Neural crest cell (in vitro differentiated cells): ENCODE measurements around the gene NUAK2. TPM values are rescaled to one million over a fixed set of nuclear protein-coding genes. Genes with fewer than 3 reads are reported as not detected.

Experiments
- DNase-seq: peaks from one replicate; pipeline ENCODE4 v3.0.0; 2021; ENCODE audit warnings: low read depth, mixed read lengths, low spot score
- H3K27ac Mint-ChIP-seq: one replicate; pipeline ENCODE4 v1.8.0; 2021; ENCODE audit warnings: mild to moderate bottlenecking, mixed read lengths; ENCODE audit not compliant: unreplicated experiment
- H3K27me3 Mint-ChIP-seq: 2 replicates; pipeline ENCODE4 v1.8.0; 2021; ENCODE audit warnings: low read depth, mild to moderate bottlenecking, mixed read lengths
- H3K36me3 Mint-ChIP-seq: 2 replicates; pipeline ENCODE4 v1.8.0; 2021; ENCODE audit warnings: low read depth, mild to moderate bottlenecking, mixed read lengths
- H3K4me1 Mint-ChIP-seq: 2 replicates; pipeline ENCODE4 v1.8.0; 2021; ENCODE audit warnings: mixed read lengths
- H3K4me3 Mint-ChIP-seq: one replicate; pipeline ENCODE4 v1.8.0; 2021; ENCODE audit warnings: mild to moderate bottlenecking, mixed read lengths
- H3K9me3 Mint-ChIP-seq: 2 replicates; pipeline ENCODE4 v1.8.0; 2021; ENCODE audit warnings: mixed read lengths
- CTCF ChIP-seq: fragments of 200-600 bp; sonication (generic); conservative IDR thresholded peaks from 2 replicates; pipeline ENCODE4 v1.5.0; 2021; ENCODE audit warnings: antibody characterized with exemption, mild to moderate bottlenecking
- total RNA-seq: library from RNA; stranded (reverse); gene quantifications from 2 replicates; pipeline ENCODE4 v1.2.1, GENCODE V29; 2021

Gene NUAK2
- total RNA-seq, 1 donor from 2014 or later: 15.4 TPM

DNA sequence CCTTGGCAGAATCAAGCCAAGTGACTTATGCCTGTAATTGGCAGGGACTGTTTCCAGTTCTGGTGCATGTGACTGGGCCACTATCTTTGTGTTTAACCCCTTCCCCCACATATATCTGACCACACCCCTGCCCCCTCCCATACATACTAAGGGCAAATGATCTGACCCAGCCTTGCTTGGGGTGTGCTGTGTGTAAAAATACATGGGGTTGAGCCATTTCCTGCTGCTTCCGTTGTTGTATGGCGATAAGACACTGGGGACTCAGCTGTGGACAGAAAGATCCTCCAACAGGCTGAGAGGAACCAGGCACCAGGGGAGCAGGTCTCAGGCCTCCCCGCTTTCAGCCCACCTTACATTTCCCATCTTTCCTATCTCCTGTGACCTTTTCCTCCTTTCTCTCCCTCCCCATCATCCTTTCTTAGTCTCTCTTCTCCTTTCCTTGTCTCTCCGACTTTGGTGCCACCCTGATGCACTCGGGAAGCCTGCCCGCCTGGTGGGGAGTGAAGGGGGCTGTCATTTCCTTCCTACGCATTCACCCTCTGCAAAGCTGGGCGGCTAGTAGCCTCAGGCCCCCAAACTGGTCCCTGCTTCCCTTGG lies 54.1 kb downstream of the NUAK2 start:
- no peak for TF ChIP-seq CTCF
- peaks cover 27% of the 10 kb centered on the region for H3K4me1 Mint-ChIP-seq
- H3K4me3 Mint-ChIP-seq: no peak overlapping the region
- H3K36me3 Mint-ChIP-seq: no peaks in the 10 kb centered on the region
- no peaks in the 10 kb centered on the region for H3K9me3 Mint-ChIP-seq
- H3K27ac Mint-ChIP-seq: peak overlapping the region; percentile 89
- no peaks in the 10 kb centered on the region for H3K27me3 Mint-ChIP-seq
- no peak for DNase-seq

DNA sequence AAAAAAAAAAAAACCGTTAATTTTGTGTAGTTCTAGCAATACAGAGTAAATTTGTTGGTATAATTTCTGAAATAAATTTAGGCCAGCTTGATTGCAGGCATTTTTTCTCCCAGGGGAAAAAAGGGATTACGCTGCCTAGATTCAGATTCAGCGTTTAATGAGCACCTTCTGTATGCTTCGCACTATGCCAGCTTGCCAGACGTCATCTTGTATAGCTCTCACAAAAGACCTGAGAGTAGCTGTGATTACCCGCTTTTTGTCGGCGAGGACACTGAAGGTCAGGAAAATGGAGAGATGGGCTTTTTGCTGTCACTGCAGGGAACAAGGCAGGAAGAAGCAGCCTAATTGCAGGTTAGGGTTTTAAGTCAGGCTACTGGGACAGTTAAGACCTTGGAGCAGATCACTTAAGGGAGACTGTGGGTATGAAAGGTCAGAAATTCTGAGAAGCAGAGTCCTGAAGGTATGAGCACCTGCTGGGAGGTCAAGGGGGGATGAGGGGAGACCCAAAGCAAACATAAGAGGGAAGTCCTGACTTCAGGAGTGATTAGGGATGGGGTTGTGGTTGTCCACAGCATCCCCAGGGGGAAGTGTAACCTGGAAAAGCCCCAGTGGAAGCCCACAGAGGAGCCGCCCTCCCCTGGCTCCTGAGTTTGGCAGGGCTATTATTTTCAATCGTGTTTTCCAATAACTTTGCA lies 54.8 kb downstream of the NUAK2 start:
- no peak for DNase-seq
- peaks cover 32% of the 10 kb centered on the region for H3K4me1 Mint-ChIP-seq
- TF ChIP-seq CTCF: no peak
- H3K27ac Mint-ChIP-seq: no peak overlapping the region
- no peaks in the 10 kb centered on the region for H3K9me3 Mint-ChIP-seq
- no peaks in the 10 kb centered on the region for H3K36me3 Mint-ChIP-seq
- no peak overlapping the region for H3K4me3 Mint-ChIP-seq
- no peaks in the 10 kb centered on the region for H3K27me3 Mint-ChIP-seq

- Mint-ChIP-seq H3K36me3 (no peaks in the 10 kb centered on the region), H3K27ac (no peak overlapping the region), H3K9me3 (no peaks in the 10 kb centered on the region), H3K4me3 (no peak overlapping the region), H3K4me1 (peaks cover 28% of the 10 kb centered on the region), H3K27me3 (no peaks in the 10 kb centered on the region)
- TF ChIP-seq CTCF: no peak
- no peak for DNase-seq
Observed at GRCh38 chr1:205263580-205264190, 57.9 kb downstream of the NUAK2 start.

DNA sequence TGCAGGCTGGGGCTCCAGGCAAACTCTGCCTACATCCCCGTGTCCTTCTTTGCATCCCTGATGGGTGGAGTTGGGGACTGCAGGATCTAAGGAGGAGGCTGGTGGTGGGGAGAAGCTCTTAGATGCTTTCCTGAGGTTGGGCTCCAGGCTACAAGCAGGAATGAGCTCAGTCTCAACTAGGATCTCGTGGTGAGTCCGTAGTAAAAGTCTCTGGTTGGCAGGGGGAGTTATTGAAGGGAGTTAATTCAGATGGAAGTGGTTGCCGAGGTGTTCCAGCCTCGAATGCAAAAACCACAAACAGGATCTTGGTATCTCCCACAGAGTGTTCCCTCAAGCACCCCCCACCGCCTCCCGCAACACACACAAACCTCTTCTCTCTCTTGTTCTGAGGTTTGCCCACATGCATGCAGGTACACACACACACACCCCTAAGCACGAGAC lies 58.8 kb downstream of the NUAK2 start:
- no peaks in the 10 kb centered on the region for H3K9me3 Mint-ChIP-seq
- no peaks in the 10 kb centered on the region for H3K36me3 Mint-ChIP-seq
- no peak overlapping the region for H3K27ac Mint-ChIP-seq
- H3K4me1 Mint-ChIP-seq: peaks cover 35% of the 10 kb centered on the region
- TF ChIP-seq CTCF: no peak
- DNase-seq: no peak
- no peaks in the 10 kb centered on the region for H3K27me3 Mint-ChIP-seq
- H3K4me3 Mint-ChIP-seq: no peak overlapping the region

DNA sequence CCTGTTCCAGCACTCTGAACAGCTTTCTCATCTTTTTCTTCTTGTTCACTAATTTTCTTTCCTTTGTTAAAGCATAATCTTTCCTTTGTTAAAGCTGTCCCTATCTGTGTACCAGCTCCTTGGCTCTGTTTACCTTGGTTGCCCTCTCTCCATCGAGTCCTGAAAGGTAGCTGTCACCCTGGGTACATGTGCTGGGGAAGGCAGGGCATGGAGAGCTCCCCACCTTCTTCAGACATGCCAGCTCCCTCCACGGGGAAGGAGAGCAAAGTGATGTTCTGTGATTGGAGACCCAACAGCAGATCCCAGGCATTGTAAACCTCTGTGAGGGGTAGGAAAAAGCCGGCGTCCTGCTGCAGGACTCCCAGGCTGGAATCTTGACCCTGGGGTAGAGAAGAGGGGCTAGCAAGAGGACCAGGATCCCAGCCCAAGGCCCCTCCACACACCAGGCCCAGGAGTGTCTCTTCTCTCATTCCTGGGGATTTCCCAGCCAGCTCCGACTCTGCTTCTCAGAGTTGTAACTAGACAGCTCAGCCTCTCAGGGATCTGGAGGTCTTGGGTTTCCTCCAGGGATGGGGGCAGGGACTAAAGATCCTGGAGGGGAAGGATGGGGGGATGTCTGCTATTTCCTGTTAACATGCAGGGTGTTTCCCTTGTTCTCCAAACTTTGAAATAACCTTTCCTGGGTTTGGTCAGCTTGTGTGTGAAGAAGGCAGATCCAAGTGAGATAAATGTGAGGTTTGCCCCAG lies 59.4 kb downstream of the NUAK2 start:
- no peaks in the 10 kb centered on the region for H3K36me3 Mint-ChIP-seq
- no peak overlapping the region for H3K4me3 Mint-ChIP-seq
- peak overlapping the region; percentile 52 for H3K27ac Mint-ChIP-seq
- H3K4me1 Mint-ChIP-seq: peaks cover 34% of the 10 kb centered on the region
- no peaks in the 10 kb centered on the region for H3K27me3 Mint-ChIP-seq
- DNase-seq: no peak
- no peaks in the 10 kb centered on the region for H3K9me3 Mint-ChIP-seq
- no peak for TF ChIP-seq CTCF
